HG03139 (cell line): ENCODE data around the gene CPN2.

Experiments
- ATAC-seq: cut with Tn5 transposase; IDR thresholded peaks from one replicate; pipeline ENCODE4 v1.9.1; 2021; ENCODE audit not compliant: unreplicated experiment

CPN2 gene

DNA sequence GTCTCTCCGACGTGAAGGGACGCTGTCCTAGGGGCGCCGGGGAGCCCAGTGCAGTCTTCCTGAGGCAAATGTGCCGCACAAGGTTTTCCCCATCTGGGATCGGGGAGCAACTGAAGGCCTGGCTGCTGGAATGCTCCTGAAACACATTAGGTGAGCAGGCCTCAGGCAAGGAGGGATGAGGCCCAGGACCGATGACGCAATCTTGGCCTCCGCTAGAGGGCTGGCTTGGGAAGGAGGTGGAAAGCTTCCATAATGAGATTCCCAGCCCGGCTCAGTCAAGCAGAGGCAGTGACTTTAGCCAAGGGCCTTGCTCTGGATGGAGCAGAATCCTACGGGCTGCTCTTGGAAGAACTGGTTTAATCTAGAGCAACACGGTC, 50.8 kb downstream of the CPN2 start:
- no peak for ATAC-seq

DNA sequence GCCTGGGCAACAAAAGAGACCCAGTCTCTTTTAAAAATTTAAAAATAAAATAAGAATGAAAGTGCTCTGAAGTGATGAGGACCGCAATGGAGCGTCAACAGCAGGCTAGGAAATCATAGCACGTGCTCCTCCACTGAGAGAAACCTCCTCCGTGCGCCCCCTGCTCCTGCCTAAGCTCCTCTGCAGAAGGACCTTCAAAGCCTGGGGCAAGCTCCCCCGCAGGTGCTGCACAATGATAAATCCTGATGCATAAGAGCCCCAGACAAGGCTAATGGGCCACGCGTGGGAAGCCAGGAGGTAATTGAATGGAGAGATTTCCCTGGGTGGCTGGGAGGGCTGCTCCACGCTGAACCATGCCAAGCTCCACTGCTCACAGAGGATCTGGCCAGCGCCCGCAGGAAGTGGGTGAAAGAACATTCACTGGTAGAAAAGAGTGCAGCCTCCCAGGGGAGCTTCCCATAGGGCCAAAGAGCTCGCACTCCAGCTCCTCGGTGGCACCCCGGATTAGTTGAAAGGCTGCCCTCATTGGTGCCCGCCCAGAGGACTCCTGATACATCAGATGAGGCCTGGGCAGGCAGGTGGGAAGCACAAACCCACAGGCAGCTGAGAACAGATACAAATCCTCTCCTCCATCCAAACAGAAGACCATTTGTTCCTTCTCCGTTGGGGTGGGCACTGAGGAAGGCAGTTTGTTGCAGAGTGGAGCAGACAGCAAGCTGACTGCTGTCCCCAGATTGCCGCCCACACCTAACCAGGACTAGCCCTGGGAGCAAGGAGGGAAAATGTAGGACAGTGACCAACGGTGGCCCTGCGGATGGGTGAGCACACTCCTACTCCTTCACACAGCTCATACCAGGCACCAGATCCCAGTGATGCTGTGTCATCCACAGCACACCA, 52.5 kb downstream of the CPN2 start:
- ATAC-seq = no peak

DNA sequence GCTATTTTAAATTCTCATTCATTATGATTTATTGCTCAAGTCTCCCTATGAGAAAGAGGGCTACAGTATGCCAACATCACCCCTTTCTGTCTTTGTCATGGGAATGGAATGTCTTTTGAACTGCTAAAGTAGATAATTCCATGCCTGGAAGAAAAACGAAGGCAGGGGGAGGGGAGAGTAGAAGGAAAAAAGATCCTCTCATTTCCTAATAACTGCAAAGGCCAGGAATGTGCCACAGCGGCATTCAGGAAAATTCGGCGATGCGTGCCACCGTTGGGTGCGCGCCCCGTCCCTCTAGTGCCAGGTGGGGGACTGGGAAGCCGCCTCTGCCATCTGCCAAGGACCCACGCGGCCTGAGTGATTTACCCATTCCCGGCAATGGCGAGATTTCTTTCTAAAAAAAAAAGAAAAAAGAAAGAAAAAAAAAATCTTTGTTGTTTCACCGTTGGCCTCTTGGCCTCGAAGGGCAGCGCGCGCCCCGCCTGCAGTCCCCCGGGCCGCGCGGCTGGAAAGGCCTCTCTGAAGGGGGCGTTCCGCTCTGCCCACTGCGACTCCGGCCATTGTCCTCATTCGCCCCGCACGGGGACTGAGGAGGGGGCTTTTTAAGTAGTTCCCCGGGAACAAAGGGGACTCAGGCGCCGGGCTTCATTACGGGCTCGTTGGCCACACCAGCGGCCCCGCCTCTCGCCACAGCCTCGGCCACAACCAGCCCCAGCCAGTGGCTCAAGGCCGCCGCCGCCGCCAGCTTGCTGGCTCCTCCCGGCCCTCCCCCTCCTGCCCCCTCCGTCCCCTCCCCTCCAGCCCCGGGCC, 54.5 kb downstream of the CPN2 start:
- no peak for ATAC-seq

DNA sequence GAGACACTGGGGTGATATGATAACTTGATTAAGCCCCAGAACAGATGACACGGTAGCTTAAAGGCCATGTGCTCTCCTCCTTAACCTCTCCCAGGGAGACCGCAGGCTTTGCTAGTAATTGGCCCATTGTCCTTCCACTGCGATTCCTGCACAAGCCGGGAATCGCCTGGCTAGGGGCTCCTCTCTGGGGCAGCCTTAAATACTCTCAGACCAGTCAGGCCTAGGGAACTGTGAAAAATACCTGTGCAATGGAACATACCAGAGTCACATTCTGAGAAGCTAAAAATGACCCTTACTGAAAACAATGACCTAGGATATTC, 56.3 kb downstream of the CPN2 start:
- no peak for ATAC-seq

DNA sequence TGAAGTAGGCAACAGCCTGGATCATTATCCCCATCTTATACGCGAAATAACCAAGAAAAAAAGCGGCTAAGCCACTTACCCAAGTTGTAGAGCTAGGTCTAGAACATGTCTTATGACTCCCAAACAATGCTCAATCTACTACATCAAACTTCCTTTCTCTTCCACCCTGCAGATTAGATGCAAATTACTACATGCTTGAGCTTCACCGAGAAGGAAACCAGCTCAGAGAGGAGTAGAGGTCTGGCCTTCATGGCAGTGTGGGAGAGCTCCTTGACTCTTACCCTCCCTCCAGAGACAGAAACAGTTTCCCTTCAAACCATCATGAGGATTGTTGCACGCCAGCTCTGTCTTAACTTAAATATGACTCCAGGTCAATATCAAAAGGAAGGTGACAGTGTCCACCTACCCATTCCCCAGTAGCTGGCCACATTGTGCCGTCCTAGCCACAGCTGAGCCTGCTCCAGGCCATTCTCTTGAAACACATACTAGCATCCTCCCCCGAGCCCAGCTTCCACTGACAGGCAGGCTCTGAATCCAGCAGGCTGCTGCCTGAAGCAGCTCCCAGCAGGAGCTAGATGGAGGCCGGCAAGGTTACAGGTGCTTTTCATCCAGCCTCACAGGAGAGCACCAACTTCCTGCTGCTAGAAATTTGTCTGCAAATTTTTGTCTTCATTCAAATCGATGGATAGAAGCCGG, 56.8 kb downstream of the CPN2 start:
- no peak for ATAC-seq

DNA sequence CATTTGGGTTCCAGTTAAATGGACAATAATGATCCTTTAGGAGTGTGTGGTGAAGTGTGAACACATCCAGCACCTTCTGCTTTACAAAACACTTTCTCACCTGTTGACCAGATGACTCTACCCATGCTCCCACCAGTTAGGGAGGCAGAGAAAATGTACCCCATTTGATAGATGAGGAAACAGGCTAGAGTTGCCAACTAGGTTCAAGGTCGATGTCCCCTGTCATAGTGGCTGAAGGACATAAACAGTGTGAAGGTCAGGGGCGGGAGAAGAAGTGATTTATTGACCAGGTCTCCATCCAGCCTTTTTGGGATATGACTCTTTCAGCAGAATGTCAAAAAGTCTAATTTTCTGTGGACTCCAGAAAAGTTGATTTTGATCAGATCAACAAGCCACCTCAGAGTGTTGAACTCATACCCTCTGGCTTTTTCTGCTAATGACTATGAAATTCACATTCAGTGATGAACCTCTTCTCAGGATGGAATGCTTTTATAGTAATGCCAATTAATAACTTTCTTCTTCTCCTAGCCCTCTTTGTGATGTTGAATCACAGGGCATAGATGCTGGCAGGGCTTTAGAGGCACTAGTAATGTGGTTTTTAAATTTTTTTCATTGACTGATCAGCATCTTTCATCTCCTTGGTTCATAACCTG, 57.5 kb downstream of the CPN2 start:
- ATAC-seq = no peak

DNA sequence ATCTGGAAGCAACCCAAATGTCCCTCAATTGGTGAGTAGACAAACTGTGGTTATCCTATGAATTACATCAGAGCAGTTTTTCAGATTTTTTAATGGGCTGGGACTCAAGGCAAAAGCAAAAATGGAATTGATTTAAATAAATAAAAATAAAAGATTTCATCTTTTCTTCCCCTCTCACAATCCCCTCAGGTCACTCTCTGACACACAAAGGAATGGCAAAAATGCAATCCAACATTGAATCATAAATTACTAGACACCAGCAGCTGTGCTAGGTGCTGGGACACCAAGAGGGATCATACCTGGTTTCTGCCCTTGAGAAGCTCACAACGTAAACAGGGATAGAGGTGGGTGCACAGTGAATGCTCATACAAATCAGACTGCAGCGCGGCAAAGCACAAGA, 58.8 kb downstream of the CPN2 start:
- ATAC-seq = no peak
